ENCODE measurements around the gene TADA1.
"Not testable (repeated sequence)": the region's sequence is repeated elsewhere in the genome, so short reads cannot be mapped to it uniquely, and the experiment has no call there.

The TADA1 gene

DNA sequence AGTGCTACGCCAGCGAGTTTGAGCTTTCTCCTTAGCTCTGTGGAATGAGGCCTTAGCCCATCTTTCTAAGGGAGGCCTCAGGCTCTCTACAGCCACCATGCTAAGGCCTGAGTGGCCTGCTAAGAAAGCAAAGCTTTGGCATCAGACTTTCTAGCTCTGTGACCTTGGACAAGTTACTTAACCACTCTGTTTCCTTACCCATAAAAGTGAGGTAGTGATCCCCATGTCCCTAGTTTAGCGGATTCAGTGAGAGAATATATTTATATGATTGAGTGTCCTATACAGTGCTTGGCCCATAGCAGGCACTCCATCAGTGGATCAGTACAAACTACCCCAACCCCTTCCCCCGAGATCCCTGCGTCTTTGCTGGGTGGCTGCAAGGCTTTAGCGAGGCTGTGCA is 32.7 kb downstream of the TADA1 start:
- DNase-seq, result no peak

DNA sequence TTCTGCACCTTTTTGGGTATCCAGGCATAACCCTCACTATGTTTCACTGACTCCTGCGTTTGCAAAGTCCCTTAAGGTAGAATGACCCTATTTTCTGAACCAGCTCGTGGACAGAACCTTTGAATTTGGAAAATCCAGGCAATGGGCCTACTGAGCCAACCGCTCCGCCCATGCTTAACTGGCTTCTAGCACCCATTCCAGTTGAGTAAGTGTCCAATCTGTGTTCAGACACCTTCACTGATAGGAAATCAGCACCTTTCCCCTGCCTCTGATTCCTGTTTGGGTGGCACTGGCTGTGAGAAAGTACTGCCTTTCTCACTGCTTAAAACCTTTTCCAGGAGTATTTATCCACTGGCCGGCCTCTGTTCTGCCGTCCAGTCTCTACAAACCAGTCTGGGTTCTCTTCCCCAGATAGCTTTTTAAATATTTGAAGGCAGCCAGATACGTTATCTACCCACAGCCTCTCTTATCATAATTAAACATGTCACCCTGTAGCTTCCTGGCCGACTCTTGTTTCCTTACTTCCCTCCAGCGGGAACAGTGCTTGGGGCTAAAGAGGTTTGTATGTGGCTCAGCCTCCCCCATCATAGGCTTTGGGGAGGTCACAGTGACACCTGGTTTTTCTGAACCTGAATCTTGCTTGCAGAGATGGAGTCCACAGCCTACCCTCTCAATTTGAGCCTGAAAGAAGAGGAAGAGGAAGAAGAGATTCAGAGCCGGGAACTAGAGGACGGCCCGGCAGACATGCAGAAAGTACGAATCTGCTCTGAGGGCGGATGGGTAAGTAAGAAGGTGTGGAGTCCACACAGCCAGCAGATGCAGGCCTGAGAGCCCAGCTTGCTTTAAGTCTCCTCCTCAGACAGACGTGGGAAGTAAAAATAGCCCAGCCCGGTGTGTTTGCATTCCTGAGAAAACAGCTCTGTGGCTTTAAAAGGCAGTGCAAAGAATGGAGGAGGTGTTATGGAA is 35.5 kb downstream of the TADA1 start:
- DNase-seq, result peak; percentile 16

DNA sequence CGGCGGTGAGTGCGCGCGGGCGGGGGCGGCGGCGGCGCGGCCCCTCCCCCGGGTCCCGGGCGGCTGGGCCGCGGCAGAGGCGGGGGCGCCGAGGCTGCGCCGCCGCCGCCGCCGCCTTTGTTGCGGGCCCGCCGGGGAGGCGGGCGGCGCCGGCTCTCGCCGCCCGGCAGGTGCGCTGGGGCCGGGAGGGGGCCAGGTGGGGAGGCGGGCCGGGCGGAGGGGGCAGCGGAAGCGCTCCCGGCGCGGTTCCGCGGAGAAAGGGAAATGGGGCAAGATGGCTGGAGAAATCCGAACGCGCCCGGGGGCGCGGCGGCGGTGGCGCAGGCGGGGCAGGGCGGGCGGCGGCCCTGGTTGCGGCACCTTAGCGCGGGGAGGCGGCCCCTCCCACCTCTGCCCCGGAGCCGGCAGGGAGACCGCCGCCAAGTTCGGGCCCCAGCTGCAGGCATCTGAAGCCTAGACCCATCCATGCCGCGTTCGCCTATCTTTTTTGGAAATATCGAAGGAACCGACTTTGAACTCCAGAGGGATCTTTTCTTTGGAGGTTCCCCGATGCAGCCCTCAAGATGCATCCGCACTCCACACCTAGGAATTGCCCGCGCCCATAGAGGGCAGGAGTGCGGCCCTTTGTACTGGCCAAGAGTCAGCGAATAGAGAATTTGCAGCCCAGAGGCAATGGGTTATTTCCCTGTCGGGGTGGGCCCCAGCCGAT is 36.3 kb downstream of the TADA1 start:
- peak; percentile 35 for DNase-seq

DNA sequence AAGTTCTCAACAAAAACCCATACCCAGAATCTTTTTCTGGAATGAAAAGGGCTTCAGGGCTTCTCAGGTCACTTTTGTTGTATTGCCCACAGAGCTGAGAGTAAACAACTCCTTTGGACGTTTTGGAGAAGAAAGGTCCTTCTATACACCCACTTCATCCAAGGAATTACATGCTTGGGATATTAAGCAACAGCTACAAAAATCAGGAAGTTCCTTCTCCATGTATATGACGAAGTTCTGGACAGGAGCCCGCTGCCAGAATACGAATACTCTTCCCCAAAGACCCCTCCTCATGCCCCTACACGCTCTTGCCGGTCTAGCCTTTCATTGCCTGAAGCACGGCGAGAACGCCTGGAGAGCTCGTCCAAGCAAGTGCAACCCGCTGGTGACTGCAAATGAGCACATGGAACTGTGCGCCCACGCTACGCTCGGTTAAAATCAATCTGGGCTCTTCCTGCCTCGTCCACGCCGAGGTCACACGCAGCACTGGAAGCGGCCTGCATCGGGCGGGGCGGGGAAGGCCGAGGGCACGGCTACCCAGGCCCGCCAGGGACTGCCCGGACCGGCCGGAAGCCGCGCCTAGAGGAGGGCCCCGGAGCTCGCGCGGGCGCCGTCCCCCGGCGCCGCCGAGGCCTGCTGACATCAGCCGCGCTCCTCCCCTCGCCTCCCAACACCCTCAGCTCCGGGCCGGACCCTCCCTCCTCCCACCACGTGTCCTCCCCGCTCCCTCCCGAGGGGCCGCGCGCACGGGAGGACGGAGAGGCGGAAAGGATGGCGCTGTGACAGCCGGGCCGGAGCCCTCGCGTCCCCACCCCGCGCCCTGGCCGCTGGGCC is 37.1 kb downstream of the TADA1 start, which contains the start of gene POGK:
POGK (plus strand) TSS at position 710 of the 834 bp plus-strand sequence. CDS start 1,482 bp downstream, outside the sequence.
- DNase-seq, result peak; percentile 91

DNA sequence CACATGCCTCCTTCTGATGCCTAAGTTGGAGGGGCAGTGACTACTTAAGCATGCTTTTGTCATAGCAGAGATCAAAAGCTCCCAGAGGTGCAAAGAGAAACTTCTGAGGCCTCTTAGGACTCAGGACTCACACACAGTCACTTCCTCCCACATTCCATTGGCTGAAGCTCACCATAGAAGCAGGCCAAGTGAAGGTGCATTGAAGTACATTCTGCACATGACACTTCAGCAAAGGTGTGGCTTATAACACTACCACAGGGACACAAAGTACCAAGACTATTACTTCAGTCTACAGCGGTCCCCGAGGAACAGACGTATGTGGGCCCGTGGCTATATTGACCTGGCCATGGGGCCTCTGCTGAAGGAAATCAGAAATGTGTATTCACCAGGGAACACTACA is 39.3 kb downstream of the TADA1 start:
- no peak for DNase-seq

DNA sequence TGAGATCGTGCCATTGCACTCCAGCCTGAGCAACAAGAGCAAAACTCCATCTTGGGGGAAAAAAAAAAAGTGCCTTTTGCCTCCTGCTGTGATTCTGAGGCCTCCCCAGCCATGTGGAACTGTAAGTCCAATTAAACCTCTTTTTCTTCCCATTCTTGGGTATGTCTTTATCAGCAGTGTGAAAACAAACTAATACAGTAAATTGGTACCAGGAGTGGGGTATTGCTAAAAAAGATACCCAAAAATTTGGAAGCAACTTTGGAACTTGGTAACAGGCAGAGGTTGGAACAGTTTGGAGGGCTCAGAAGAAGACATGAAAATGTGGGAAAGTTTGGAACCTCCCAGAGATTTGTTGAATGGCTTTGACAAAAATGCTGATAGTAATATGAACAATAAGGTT is 46.3 kb downstream of the TADA1 start:
- DNase-seq, result not testable (repeated sequence)

DNA sequence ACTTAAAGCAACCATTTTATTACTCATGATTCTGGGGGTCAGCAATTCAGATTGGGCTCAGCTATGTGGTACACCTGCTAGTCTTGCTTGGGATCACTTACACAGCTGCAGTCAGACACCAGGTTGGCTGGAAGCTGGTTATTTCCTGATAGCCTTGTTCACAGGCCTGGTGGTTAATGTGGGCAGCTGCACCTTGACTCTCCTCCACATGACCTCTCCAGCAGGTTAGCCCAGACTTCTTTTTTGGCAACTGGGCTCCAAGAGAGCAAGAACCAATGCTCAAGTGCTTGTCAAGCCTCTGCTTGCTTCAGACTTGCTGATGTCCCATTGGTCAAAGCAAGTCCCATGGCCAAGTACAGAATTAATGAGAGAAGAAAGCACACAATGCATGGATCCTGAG is 48.6 kb downstream of the TADA1 start:
- no peak for DNase-seq

DNA sequence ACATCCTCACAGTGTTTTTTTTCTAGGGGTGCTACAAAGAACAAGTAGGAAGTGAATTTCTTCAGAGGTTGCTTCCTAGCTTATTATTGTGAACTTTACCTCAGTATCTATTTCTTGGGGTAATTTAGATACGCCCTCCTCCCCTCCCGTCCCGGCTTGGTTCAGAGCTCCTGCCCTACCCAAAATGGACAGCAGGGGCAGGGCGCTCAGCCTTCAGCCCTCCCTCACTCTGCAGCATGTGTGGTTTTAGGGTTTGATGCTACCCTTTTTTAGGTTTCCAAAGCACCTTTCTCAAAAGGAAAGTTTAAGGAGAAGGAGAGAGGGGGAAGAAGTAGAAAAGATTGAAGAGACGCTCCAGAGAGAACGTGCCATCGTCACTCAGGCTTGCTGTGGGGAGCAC is 53.7 kb downstream of the TADA1 start:
- no peak for DNase-seq

DNA sequence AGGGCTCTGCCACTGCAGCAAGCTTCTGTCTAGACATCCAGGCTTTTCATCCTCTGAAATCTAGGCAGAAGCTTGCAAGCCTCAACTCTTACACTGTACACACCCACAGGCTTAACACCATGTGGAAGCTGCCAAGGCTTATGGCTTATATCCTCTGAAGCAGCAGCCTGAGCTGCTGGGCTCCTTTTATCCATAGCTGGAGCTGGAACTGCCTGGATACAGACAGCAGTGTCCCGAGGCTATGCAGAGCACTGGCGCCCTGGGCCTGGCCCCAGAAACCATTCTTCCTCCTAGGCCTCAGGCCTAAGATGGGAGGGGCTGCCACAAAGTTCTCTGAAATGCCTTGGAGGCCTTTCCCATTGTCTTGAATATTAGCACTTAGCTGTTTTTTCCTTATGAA is 56.1 kb downstream of the TADA1 start:
- no peak for DNase-seq

DNA sequence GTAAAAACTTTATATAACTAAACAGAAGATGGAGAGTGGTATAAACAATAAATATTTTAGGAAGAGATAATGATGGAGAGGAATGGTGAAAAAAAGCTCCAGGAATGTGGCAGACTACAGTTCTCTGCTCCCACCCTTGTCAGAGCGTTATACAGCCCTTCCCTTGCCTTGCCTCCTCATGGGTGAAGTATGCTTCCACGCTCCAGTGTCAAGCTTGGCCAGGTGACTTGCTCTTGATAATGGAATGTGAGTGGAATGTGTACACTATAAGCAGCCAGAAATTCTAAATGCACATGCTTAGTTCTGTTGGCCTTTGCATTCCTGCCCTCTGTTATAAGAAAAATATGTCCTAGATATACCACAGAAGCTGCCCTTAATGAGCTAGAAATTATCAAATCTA is 61.5 kb downstream of the TADA1 start:
- DNase-seq, result peak; percentile 3

DNA sequence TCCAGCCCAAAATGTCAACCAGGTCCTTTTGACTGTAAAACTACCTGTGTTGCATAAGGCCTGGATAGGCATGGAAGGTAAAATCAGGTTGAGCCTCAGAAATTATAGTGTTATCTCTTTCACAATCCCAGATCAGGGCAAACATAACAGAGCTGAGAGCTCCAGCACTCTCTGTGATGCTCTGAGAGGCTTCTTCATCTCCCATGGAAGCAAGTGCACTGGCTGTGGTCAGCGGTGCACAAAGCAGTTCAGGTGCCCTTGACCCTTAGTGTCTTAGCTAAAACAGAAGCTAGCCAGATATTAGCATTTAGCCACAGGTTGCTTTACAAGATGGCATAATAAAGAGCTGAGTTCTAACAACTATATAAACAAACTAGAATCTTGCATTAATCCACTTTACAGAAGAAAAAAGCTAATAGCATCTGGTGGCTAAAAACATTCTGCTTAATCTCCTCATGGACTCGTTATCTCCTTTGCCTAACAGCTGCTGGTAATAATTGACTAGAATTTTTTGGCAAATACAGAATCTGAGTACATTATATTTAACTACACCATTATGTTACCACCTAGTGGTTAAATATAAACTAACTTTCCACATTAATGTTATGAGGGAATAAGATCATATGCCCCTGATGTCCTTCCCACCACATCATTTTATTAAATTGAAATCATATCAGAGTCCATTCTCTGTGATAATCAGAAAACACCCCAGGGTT is 62.4 kb downstream of the TADA1 start:
- no peak for DNase-seq

DNA sequence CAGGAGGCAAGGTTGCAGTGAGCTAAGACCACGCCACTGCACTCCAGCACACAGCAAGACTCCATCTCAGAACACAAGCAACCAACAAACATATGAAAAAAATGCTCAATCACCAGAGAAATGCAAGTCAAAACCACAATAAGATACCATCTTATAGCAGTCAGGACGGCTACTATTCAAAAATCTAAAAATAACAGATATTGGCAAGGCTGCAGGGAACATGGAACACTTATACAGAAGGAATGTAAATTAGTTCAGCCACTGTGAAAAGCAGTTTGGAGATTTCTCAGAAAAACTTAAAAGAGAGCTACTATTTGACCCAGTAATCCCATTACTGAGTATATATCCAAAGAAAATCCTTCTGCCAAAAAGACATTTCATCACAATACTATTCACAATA is 64.4 kb downstream of the TADA1 start:
- peak; percentile 19 for DNase-seq

DNA sequence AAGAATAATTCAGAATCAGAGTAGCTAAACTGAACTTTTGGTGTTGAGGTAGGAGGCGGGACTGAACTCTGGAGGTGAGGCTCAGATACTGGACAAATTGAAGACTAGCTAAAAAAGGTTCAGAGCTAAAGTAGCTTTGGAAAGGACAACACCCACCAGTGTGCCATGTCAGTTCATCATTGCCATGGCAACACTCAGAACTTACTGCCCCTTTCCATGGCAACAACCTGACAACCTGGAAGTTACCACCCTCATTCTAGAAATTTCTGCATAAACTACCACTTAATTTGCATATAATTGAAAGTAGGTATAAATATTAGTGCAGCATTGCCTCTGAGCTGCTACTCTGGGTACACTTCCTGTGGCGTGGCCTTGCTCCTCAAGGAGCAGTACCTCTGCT is 67.1 kb downstream of the TADA1 start:
- no peak for DNase-seq

All from fibroblast of skin of scalp (primary cell).